HEK293T (cell line): ENCODE data around the gene VRK2.

Experiments used
- ARNT ChIP-seq: fragments of 450-650 bp; IDR thresholded peaks from 2 replicates; pipeline ENCODE4 v1.6.1; 2017; ENCODE audit warnings: mild to moderate bottlenecking
- BHLHE40 ChIP-seq: fragments of 450-650 bp; IDR thresholded peaks from 2 replicates; pipeline ENCODE4 v1.6.1; 2016; ENCODE audit warnings: mild to moderate bottlenecking, moderate library complexity, borderline replicate concordance
- CTBP1 ChIP-seq: fragments of 450-650 bp; IDR thresholded peaks from 2 replicates; pipeline ENCODE4 v1.6.1; 2016; ENCODE audit warnings: borderline replicate concordance
- ELF4 ChIP-seq: fragments of 450-650 bp; IDR thresholded peaks from 2 replicates; pipeline ENCODE4 v1.6.1; 2017; ENCODE audit warnings: antibody characterized with exemption
- FOXK2 ChIP-seq: fragments of 450-650 bp; IDR thresholded peaks from 2 replicates; pipeline ENCODE4 v1.6.1; 2016; ENCODE audit warnings: mild to moderate bottlenecking
- FOXM1 ChIP-seq: fragments of 450-650 bp; IDR thresholded peaks from 2 replicates; pipeline ENCODE4 v1.6.1; 2017; ENCODE audit warnings: mild to moderate bottlenecking, borderline replicate concordance
- NFRKB ChIP-seq: fragments of 450-650 bp; IDR thresholded peaks from 2 replicates; pipeline ENCODE4 v1.6.1; 2016; ENCODE audit warnings: mild to moderate bottlenecking, moderate library complexity
- SP1 ChIP-seq: fragments of 450-650 bp; IDR thresholded peaks from 2 replicates; pipeline ENCODE4 v1.6.1; 2017
- SUZ12 ChIP-seq: fragments of 450-650 bp; IDR thresholded peaks from 2 replicates; pipeline ENCODE4 v1.6.1; 2016; ENCODE audit warnings: mild to moderate bottlenecking
- TARDBP ChIP-seq: fragments of 450-650 bp; IDR thresholded peaks from 2 replicates; pipeline ENCODE4 v1.6.1; 2016

- no peak for TF ChIP-seq TARDBP
- TF ChIP-seq FOXK2, result no peak
- TF ChIP-seq BHLHE40, result no peak
- no peak for TF ChIP-seq CTBP1
- TF ChIP-seq NFRKB, result no peak
- no peak for TF ChIP-seq ARNT
- no peak for TF ChIP-seq SUZ12
- TF ChIP-seq ELF4, result no peak
- TF ChIP-seq SP1, result no peak
- TF ChIP-seq FOXM1, result no peak
Observed at GRCh38 chr2:58032016-58032763, 14.4 kb upstream of the VRK2 start.
